ENCODE measurements around the gene SELENOI.
A peak's percentile ranks its signal among the peaks of the same experiment; 100 is the strongest.
"Not testable (repeated sequence)": the region's sequence is repeated elsewhere in the genome, so short reads cannot be mapped to it uniquely, and the experiment has no call there.

Gene SELENOI

GRCh38 chr2:26359886-26360473 is 14.0 kb downstream of the SELENOI start:
- no peak for DNase-seq

GRCh38 chr2:26363323-26363722 is 17.4 kb downstream of the SELENOI start:
- no peak for DNase-seq

- DNase-seq = no peak
Measured at GRCh38 chr2:26363958-26364357, 18.0 kb downstream of the SELENOI start.

GRCh38 chr2:26364669-26365068 is 18.7 kb downstream of the SELENOI start:
- no peak for DNase-seq

GRCh38 chr2:26366957-26367356 is 21.0 kb downstream of the SELENOI start:
- no peak for DNase-seq

- not testable (repeated sequence) for DNase-seq
Measured at GRCh38 chr2:26369664-26370063, 23.7 kb downstream of the SELENOI start.

- not testable (repeated sequence) for DNase-seq
Measured at GRCh38 chr2:26370909-26371308, 25.0 kb downstream of the SELENOI start.

GRCh38 chr2:26376799-26377198 is 30.9 kb downstream of the SELENOI start:
- DNase-seq = no peak

GRCh38 chr2:26380281-26380680 is 34.3 kb downstream of the SELENOI start:
- DNase-seq = no peak

GRCh38 chr2:26382564-26382963 is 36.6 kb downstream of the SELENOI start:
- no peak for DNase-seq

- DNase-seq = no peak
Measured at GRCh38 chr2:26384183-26384582, 38.2 kb downstream of the SELENOI start.

GRCh38 chr2:26384597-26384996 is 38.7 kb downstream of the SELENOI start:
- no peak for DNase-seq

GRCh38 chr2:26387189-26387588 is 41.2 kb downstream of the SELENOI start:
- DNase-seq = no peak

- no peak for DNase-seq
Measured at GRCh38 chr2:26394694-26395093, 48.8 kb downstream of the SELENOI start.

- DNase-seq = no peak
Measured at GRCh38 chr2:26395394-26395793, 49.5 kb downstream of the SELENOI start.

- DNase-seq = no peak
Measured at GRCh38 chr2:26396734-26397298, 50.9 kb downstream of the SELENOI start.

- DNase-seq = no peak
Measured at GRCh38 chr2:26399771-26400376, 53.9 kb downstream of the SELENOI start.

GRCh38 chr2:26400723-26401122 is 54.8 kb downstream of the SELENOI start:
- no peak for DNase-seq

- DNase-seq = peak; percentile 71 to 84
Measured at GRCh38 chr2:26401739-26402541, 56.0 kb downstream of the SELENOI start, which contains the start of gene DRC1. DRC1 (plus strand) TSS chr2:26401920; CDS start chr2:26401990, 70 bp downstream.

- no peak for DNase-seq
Measured at GRCh38 chr2:26407526-26407925, 61.6 kb downstream of the SELENOI start.

GRCh38 chr2:26409785-26410184 is 63.8 kb downstream of the SELENOI start:
- DNase-seq = no peak

GRCh38 chr2:26410764-26411243 is 64.9 kb downstream of the SELENOI start:
- no peak for DNase-seq

- DNase-seq = no peak
Measured at GRCh38 chr2:26411419-26411818, 65.5 kb downstream of the SELENOI start.
